ENCODE data around the gene PTPRT.

PTPRT gene

DNA sequence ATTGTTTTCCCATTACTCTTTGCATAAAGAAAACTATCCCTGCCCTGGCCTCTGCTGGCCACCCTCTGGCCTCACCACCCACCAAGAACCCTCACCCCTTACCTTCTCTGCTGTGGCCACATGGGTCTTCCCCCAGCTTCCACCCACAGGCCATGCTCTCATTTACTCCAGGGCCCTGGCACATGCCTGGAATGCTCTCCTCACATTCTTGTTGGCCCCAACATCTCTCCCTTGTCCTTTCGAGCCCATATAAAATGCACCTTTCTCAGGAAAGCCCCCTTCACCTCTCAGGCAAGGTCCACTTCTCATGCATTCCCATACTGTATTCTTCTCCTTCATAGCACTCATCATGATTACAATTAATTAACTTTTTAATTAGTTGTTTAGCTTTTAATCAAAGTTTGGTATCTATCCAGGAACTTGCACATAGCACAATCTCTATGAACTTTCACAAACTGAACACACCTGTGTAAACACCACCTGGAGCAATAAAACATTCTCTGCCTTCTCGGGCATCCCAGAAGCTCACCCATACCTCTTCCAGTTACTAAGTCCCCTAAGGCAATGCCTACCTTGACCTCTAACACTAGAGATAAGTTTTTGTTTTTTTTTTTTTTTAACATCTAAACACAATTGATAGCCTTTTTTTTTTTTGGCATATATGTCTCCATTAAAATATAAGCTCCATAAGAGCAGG lies 617.2 kb downstream of the PTPRT start:
- no peak for DNase-seq (ENCODE audit: low read depth in 2 of 3, low spot score in 1 of 3)

DNA sequence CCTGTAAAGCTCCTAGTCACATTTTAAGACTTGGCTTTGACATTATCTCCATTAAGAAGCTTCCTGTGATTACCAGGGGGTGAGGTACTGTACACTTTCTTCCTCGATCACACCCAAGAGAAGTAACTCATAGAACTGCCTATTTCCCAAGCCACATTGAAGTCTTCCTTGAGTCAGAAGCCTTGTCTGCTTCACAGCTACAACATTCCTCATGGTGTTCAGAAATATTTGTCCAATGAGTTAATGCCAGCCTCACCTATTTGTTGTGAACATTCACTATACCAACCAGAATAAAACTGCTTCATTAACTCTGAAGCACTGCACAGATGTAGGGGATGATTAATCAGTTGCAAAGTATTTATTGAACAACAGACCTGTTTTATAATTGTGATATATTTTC lies 622.3 kb downstream of the PTPRT start:
- no peak for DNase-seq (ENCODE audit: low read depth in 2 of 3, low spot score in 1 of 3)

DNA sequence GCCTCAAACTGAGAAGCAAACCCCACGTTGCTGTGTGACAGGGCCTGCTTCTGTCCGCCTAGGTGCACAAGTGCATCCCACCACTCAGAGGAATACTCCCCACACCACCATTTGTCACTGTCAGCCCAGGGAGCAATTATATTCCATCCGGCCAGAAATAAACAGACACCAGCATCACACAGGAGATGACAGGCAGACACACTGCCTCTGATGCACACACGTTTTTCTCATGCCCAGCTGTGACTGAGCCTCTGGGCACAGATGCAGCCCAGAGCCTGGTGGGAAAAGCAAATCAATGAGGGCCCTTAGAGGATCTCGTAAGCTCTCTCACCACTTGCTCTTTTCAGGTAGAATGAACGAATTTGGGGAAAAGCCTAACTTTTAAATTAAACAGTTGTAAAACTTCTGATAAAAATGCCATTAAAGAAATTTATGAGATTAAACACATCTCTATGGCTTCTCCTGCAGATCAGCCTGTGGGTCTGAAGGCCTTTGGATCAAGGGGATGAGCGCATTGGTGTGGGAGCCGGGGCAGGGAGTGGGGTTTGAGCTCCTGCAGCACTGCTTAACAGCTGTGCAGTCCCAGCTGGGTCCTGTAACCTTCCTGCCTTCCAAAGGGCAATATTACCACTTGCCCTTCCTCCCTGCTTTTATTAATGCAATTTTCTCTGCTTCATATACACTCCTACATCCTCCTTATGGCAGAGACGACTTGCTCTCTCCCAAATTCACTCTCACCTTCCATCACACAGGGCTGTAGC lies 624.3 kb downstream of the PTPRT start:
- DNase-seq (ENCODE audit: low read depth in 2 of 3, low spot score in 1 of 3): no peak

DNA sequence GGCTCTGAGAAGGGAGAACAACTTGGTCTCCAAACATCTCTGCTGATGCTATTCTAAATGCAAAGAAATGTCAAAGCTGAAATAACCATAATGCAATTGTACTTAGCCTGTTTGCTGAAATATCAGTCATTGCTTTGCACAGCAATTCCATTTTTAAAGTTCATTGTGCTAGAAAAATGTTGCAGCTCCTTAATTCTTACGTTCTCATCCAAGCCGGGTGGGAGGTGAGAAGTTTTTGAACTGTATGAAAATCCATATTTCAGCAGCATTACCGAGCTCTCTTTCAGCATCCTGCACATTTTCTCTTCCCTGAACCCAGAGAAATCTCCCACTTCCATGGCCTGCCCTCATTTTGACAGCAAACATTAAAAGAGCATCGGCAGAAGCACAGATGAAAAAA lies 630.0 kb downstream of the PTPRT start:
- DNase-seq (ENCODE audit: low read depth in 2 of 3, low spot score in 1 of 3): no peak

DNA sequence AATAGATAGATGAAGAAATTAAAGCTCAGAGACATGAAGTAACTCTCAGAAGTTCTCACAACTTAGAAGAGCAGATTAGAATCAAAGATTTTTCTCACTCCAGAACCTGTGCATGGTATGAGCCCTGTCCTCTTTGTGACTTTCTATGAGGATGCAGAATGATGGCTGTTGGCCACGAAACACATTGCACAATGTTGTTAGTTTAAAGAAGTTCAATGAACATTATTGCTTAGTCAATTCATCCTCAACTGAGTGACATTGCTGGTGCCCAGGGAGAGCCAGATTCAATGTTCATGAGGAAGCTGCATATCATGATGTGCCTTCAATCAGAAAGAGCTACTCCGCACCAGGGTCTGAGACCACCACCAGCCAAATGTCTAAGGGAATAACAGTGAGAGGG lies 633.1 kb downstream of the PTPRT start:
- DNase-seq (ENCODE audit: low read depth in 2 of 3, low spot score in 1 of 3): no peak

DNA sequence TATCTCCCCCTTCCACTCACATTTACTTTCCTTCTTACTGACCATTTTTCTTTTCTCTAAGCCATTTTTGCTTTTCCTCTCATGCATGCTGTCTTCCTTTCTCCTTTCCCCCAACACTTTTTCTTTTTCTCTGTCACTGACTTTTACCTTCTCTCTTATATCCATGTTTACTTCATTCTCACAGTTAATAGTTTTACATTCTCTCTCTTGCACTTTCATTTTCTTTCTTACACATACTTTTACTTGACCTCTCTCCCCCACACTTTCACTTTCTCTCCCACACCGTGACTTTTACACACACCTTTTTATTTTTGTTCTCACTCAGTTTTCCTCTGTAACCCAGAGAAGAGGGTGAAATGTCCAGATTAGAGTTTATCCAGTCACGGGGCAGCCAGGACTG lies 636.3 kb downstream of the PTPRT start:
- no peak for DNase-seq (ENCODE audit: low read depth in 2 of 3, low spot score in 1 of 3)

DNA sequence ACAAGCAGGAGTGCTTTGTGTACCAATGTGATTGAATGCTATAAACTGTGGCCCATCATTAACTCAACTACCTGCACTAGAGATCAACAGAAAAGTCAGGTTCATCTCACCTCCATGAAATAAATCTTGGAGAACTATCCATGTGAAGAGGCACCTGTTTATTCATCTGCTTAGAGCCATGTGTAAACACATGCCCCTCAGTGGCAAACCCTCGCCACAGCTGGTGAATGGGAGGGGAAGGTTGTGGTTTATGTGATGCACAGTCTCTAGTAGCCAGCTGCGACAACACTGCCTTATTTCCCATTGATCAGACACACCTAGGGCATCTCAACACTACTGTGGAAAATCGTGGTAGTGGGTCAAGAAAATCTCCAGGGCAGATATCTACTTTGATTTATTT lies 640.2 kb downstream of the PTPRT start:
- DNase-seq (ENCODE audit: low read depth in 2 of 3, low spot score in 1 of 3): no peak

DNA sequence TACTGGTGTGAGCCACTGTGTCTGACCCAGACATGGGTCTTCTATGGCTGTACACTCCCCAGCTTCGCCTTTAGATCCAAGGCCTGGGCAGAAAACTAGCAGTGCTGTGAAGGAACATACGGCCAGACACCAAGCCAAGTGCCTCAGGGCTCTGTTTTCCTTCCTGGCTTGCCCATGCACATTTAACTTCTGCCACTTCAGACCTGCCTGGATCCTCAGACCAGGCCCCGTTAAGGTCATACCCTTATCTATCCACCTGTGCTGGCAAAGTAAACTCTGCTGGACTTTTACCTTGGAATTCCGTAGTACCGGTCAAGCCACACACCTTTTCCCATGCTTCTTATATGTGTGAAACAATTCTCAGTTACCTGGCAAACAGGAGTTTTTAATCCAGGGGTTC lies 644.8 kb downstream of the PTPRT start:
- no peak for DNase-seq (ENCODE audit: low read depth in 2 of 3, low spot score in 1 of 3)

DNA sequence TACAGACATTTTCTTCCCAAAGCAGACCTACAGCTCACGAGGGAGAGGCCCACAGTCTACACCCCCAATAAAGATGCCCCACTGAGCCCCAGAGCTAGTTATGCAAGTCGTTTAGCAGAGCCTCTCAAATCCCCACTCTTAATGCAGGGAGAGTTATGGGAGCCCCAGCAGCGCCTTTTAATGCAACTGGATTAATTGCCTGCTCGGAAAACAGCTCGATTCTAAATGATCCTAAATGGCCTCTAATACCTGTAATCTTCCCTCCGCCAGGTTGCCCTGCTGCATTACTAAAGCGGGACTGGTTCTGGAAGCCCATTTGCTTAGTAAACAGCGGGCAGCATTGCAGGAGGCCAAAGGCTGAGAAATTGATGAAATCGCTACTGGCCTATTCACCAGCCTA lies 656.9 kb downstream of the PTPRT start:
- no peak for DNase-seq (ENCODE audit: low read depth in 2 of 3, low spot score in 1 of 3)

DNA sequence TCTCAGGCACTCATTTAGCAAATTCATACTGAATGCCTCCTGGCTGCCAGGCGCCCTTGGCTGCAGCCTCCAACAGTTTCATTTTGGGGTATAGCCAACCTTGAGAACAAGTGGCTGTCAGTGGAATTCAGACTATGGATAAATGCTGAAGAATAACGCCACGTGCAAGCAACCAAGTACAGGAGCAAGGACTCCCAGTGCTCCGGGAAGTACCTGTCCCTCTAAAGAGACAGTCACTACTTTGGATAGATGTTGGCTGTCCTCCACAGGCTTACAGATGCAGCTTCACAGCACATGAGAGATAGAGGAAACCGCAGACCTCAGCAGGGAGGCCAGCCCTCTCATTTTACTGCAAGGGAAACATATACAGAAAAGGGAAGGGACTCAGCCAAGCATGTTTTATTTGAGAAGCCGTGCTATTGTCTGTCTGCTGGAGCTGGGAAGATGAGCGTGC lies 658.2 kb downstream of the PTPRT start:
- DNase-seq (ENCODE audit: low read depth in 2 of 3, low spot score in 1 of 3): no peak

DNA sequence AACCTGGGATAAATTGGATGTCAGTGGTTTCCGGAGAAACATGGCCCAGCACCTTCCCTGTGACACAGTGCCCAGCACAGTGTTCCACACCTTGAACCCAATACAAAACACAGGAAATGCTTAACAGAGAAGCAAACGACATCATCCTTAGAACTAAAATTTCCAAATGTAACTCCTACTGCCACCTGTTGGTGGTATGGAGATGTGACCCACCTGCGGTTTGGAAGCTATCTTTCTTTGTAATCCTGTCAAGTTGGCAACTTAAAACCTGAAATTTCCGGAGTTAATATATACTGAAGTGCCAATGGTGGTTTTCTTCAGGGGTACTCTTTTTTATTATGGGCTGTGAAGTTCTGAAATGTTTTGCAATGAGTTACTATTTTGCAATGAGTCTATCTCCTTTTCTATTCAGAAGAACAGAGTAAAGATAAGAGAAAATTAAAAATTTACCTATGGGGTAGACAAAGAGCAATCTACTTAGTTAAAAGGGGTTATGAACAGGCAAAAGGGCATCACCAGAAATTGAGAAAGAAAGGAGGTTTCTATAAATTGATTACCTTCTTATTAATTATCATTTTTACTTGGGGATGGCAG lies 658.8 kb downstream of the PTPRT start:
- no peak for DNase-seq (ENCODE audit: low read depth in 2 of 3, low spot score in 1 of 3)

DNA sequence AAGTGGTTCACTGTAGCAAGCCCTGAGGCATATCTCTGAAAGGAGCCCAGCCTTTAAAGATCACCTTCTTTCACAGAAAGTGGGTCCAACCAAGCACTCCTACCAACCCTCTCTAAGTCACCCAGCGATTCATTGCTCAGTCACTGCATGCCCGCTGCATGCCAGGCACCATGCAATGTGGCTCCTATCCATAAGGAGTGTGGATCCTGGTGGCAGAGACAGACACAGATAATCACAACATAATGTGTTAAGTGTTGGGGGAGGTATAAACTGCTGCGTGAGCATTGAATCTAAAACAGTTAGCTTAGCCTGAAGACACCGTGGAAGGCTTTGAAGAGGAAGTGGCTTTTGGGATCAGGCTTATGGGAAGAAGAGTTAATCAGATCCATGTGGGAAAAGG lies 659.5 kb downstream of the PTPRT start:
- no peak for DNase-seq (ENCODE audit: low read depth in 2 of 3, low spot score in 1 of 3)

DNA sequence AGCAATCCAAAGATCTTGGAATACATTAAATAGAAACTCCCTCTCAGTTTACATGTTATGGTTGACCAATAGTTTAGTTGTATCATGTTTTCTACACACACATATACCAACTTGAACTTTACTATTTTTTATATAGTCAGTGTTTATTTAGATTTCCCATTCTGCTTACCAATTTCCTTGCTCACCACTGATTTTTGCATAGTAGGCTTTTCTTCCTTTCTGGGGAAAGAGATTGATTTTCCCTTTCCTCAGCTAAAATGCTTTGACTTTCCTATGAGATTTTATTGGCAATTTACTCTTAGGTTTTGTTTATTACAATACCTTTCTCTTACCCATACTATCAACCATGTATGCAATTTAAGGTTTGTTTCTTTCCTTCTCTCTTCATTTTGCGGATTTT lies 665.6 kb downstream of the PTPRT start:
- DNase-seq (ENCODE audit: low read depth in 2 of 3, low spot score in 1 of 3): no peak

DNA sequence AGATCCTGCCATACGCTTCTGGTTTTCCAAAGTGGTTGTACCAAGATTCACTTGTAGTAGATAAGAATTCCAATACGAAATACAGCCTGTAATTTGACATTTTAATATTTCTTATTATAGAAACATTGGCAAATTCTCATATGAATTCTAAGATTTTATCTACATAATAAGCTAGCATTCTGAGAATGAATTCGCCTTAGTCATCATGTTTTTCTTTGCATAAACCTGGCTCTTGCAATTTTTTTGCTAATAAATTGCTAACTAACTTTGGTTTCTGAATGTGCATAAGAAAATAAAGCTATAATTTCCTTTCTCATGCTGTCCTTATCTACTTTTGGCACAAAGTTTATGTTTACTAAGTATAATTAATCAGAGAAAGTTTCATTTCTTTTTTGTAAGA lies 673.0 kb downstream of the PTPRT start:
- no peak for DNase-seq (ENCODE audit: low read depth in 2 of 3, low spot score in 1 of 3)

DNA sequence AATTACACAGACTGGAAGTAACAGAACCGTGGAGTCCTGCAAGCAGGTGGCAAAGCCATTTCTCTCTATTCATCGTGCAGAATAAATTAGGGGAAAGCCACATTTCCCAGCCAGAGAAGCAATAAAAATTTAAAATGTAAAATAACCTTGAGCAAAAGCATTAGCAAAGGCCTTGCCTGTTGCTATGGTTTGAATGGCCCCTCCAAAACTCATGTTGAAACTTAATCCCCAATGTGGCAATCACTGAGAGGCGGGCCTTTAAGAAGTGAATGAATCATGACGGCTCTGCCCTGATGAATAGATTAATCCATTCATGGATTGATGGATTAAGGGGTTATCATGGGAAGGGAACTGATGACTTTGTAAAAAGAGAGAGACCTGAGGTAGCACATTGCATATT lies 679.0 kb downstream of the PTPRT start:
- DNase-seq (ENCODE audit: low read depth in 2 of 3, low spot score in 1 of 3): no peak

DNA sequence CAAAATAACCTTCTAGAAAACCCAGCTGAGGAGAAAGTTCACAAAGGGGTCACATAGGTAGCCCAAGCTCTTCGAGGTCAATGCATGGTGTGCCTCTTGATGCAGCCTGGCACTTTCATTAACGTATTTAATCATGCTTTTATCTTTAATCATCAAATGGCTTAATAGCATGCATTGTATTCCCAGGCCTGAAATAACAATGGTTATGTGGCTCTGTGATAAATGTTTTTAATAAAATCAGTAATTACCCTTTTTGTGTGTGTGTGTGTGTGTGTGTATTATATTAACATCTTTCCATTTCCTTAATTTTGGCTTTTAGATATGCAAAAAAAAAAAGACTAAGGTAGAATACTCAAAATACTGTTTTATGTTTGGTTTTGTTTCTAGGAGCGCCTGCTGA lies 681.8 kb downstream of the PTPRT start:
- DNase-seq (ENCODE audit: low read depth in 2 of 3, low spot score in 1 of 3): no peak

DNA sequence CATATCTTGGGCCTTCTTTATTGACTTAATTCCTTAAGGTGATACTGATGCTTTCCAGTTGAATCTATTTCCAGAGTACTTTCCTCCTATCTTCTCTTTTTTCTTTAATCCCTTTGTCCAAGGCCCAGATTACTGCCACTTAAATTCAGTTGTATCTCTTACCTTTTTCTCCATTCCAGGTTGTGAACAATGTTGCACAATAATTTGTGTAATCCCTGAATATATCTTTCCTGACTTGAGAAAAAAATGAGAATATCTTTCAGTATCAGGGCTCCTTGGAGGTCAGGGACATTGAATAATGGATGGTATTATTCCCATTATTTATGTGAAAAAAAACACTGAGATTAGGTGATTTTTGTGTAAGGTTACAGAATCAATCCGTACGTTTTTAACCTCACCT lies 683.3 kb downstream of the PTPRT start:
- DNase-seq (ENCODE audit: low read depth in 2 of 3, low spot score in 1 of 3): no peak

DNA sequence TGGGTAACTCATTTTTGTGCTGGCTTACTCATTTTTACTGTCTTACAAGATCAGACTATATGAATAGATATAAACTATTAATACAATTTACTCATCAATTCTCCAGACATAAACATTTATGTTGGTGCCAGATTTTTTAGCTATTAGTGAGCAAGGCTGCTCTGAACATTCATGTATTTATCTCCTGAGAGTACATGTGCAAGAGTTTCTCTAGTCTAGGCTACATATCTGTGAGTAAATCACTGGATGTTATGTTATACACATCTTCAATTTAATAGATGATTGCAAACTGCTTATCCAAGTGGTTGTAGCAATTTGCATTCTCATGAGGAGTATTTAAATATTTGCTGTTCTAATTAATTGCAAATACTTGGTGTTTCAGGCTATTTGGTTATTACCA lies 687.1 kb downstream of the PTPRT start:
- no peak for DNase-seq (ENCODE audit: low read depth in 2 of 3, low spot score in 1 of 3)

DNA sequence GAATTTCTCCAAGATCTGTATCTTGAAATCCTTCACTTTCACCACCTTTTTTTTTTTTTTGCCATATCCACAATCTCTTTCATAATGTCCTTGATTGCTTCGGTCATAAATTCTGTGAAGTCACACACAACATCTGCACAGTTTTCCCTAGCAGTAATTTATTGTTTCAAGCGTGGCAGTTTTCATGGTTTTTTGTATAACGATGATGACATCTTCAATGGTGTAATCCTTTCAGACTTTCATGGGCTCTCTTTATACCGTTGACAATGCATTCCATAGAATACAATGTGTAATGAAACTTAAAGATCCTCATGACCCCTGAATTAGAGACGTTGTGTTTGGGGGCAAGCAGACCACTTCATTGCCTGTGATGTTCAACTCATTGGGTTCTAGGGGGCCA lies 693.1 kb downstream of the PTPRT start:
- DNase-seq (ENCODE audit: low read depth in 2 of 3, low spot score in 1 of 3): no peak

DNA sequence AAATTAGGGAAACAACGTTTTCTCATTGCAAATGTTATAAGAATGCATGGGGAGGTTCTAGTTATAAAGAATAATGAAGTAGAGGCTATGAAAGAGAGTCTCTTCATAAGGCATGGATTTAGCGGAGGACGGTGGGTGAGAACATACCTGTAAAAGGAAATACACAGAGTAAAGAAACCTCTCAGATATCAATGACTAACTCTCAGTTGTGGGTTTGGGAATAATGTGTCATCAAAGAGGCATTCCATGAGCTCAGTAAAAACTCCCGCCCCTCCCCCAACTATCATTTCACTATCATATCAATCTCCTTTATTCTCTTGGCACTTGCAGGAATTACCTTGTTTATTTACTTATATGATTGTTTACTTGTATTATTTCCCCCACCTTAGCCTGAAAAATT lies 695.4 kb downstream of the PTPRT start:
- no peak for DNase-seq (ENCODE audit: low read depth in 2 of 3, low spot score in 1 of 3)

DNA sequence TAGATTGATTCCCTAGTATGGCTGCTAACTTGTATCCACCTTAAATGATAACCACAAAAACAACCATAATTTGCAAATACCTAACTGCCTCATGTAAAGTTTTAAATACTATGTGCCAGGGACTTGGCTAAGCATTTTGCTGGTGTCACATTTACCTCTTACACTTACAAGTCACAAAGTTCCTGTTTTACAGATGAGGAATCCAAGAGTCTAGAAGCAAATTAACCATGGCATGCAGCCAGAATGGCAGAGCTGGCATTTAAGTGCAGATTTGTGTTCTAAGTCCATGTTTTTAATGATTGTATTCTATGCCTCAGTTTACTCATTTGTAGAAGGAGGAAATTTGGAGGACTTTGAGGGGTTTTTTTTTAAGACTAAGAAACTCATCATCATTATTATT lies 696.7 kb downstream of the PTPRT start:
- DNase-seq (ENCODE audit: low read depth in 2 of 3, low spot score in 1 of 3): no peak

DNA sequence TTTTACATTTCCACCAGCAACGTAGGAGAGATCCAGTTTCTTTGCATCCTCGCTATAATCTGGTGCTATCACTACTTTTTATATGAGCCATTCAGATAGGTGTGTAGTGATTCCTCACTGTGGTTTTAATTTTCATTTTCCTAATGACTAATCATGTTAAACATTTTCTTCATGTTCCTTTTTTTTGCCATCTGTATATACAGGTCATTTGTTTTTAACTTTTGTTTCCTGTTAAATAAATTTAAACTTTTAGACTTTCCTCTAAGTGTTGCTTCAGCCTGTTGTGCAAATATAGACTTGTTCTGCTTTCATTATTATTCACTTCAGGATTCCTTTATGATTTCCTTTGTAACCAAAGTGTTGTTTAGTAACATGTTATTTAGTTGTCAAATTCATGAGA lies 697.4 kb downstream of the PTPRT start:
- no peak for DNase-seq (ENCODE audit: low read depth in 2 of 3, low spot score in 1 of 3)

DNA sequence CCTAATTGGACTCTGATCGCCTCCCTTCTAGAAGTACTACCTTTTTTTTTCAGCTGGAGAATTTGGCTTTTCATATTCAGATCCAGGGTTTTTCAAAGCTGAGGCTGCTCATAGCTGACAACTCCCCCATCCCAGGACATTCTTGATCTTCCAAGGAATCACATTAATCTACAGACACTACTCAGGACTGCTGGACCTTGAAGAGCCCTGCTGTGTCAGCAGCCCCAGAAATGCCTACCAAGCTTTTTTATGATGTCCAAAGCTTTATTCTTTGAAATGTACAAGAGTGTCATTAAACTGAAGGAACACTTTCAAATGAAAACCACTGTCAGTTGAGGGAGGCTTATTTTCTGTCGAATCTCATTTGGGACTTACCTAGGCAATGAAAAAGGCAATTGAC lies 704.1 kb downstream of the PTPRT start:
- DNase-seq (ENCODE audit: low read depth in 2 of 3, low spot score in 1 of 3): no peak

Measured in stimulated activated CD4-positive, alpha-beta T cell treated with anti-CD3 and anti-CD28 coated beads, Interleukin-12 subunit alpha, Interleukin-12 subunit beta, amount 100 ng/mL, for 48 hours (primary cell).